GM19099 (cell line): ENCODE measurements around the gene ENTREP3.

Experiments used
- POLR2A ChIP-seq: IDR thresholded peaks from 3 replicates; pipeline ENCODE4 v1.6.1; 2011; ENCODE audit warnings: low read depth; ENCODE audit not compliant: insufficient read length; ENCODE audit errors: extremely low read depth

ENTREP3 gene

GRCh38 chr1:155266553-155266952 is 11.3 kb upstream of the ENTREP3 start:
- no peak for TF ChIP-seq POLR2A

GRCh38 chr1:155263067-155263466 is 7.8 kb upstream of the ENTREP3 start:
- TF ChIP-seq POLR2A, result no peak

- peak; percentile 87 for TF ChIP-seq POLR2A
Observed at GRCh38 chr1:155261852-155262673, 6.8 kb upstream of the ENTREP3 start, which contains the start of gene SCAMP3. SCAMP3 (minus strand) TSS chr1:155262360; CDS start chr1:155262151, 209 bp downstream.

- TF ChIP-seq POLR2A, result no peak
Observed at GRCh38 chr1:155261493-155261851, 6.2 kb upstream of the ENTREP3 start.

- TF ChIP-seq POLR2A, result no peak
Observed at GRCh38 chr1:155260276-155260675, 5.0 kb upstream of the ENTREP3 start.

- TF ChIP-seq POLR2A, result no peak
Observed at GRCh38 chr1:155256058-155256852, 972 bp upstream of the ENTREP3 start.

- TF ChIP-seq POLR2A, result no peak
Observed at GRCh38 chr1:155254714-155255242, 505 bp downstream of the ENTREP3 start.

GRCh38 chr1:155254228-155254713 is 1.0 kb downstream of the ENTREP3 start:
- TF ChIP-seq POLR2A, result no peak

GRCh38 chr1:155253797-155254196 is 1.5 kb downstream of the ENTREP3 start:
- no peak for TF ChIP-seq POLR2A

GRCh38 chr1:155253208-155253607 is 2.1 kb downstream of the ENTREP3 start:
- no peak for TF ChIP-seq POLR2A

GRCh38 chr1:155251566-155251965 is 3.7 kb downstream of the ENTREP3 start:
- TF ChIP-seq POLR2A, result no peak

GRCh38 chr1:155250633-155251449 is 4.4 kb downstream of the ENTREP3 start:
- TF ChIP-seq POLR2A, result peak; percentile 41

GRCh38 chr1:155250246-155250632 is 5.0 kb downstream of the ENTREP3 start:
- no peak for TF ChIP-seq POLR2A

- TF ChIP-seq POLR2A, result no peak
Observed at GRCh38 chr1:155247667-155248553, 7.4 kb downstream of the ENTREP3 start.
